GM21619 (cell line): Measurements from ENCODE around the gene TBX15.

Experiments used
- ATAC-seq: cut with Tn5 transposase; IDR thresholded peaks from one replicate; pipeline ENCODE4 v1.9.1; 2021; ENCODE audit not compliant: unreplicated experiment

TBX15 gene

DNA sequence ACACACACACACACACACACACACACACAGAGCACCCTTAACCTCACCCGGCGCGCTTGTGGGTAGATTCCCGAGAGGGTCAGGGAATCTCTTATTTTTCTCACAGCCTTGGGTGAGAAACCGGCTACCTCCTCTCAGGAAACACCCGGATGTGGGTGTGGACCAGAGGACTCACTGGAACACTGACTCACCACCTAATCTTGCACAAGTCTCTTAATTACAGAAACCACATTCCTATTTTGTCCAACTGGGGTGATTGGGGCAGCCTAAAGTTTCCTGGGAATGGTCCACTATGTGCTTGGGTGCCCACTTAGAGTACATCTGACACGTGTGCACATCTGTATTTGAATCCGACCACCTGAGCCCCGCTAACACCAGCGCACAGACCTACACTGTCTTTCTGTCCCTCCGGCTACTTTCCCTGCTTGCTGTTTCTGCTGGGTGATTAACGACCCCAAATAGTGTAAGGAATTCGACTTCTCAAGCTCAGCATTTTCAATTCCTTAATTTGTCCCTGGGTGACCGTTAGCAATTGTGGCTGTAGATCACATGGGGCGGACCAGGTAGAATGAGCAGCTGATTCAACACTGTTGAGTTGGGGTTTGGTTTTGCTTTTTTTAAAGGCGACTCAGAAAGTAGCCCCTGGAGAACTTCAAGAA is 14.0 kb upstream of the TBX15 start:
- ATAC-seq = no peak

DNA sequence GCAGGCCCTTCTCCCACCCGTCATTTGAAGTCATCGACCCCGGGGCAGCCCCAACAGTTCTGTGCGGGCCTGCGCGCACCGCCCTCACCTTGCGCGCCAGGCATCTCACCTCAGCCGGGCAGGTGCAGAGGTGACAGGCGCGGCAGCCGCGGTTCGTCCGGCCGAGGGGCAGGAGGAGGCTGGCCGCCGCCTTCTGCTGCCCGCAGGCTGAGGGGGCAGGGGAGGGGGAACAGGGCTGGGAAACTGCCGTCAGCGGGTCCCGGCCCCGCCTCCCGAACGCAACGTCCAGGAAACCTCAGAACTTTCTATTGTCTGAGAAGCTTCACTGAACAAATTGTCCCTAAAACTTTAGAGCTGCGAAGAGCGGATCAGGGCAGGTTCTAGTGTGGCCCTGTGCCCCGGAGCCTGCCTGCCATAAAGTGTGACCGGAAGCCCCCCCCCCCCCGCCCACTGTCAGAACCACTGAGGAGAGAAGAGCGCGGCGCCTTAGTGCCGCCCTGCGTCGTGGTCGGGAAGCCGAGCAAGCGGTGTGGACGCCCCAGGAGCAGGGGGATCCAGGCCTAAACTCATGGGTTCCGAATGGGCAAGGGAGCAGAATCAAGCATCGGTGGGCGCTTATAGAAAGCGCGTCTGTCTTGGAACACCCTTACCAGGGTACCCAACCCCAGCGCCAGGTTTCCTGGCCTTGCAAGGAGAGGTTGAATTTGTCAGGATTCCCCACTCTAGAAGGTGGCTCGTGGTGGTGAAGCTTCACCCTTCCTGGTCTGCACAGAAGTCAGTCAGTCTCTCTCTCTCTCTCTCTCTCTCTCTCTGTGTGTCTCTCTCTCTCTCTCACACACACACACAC is 13.3 kb upstream of the TBX15 start:
- ATAC-seq = no peak

DNA sequence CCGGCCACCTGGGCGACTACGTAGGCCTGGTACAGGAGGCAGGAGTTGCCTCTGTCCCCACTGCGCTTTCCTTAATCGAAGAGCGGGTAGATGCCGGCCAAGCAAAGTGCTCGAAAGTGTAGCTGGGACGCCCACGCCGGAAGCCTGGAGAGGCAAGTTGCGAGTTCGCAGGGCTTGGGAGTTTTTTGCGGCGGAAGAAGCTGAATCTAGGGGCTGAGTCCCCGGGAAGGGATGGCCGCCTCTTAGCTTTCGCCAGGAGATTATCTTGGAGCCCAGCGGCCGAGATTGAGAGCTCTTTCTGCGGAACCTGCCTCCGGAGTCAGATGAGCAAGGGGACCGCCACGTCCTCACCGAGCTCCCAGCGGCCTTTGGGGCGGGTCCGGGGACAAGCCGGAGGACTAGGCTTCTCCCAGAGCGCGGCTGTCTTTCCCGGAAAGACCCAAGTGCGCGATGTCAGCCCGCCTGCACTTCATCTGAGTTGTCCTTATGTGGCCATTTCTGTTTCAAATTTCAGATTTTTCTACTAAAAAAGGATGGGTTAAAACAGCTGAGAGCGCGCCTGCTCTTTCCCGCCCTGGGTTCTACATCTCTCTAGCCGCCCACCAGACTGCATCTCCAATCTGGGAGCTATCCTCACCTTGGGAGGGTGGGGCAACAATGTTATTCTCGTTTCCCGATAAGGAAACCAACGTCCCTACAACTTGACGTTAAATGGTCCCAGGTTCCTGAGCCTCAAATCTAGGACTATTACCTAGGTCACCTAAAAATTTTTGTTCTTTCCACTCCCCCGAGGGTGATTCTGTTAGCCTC is 12.4 kb upstream of the TBX15 start:
- ATAC-seq = no peak

DNA sequence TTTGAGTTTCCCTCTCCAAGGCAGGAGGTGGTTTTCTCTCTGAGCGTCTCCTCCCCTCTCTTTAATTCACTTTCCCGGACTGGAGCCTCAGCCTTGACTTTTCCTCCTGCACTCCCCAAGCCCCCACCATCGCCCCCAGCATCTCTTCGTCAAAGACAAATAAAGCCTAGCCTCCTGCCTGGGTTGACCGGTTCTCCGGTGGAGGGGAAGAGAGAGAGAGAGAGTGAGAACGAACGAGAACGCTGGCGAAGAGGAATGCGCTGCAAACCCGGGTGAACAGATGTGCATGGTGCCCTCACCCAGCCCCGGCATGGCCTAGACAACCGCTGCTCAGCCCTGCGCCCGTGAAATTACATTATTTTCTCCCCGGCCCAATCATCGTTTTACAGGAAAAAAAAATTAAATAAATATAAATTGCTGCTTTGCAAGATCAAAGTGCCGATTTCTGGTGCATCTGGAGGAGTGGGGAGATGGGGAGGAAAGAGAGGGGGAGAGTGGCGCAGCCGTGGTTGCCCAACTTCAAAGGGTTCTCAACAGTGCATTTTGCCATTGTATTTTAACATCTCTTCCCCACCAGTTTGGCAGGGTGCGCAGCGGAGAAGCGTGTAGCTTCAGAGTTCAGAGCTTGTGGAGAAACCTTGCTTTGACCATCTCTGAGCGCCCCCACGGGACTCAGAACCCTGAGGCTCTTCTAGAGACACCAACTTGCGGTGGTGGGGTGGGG is 11.4 kb upstream of the TBX15 start:
- no peak for ATAC-seq

DNA sequence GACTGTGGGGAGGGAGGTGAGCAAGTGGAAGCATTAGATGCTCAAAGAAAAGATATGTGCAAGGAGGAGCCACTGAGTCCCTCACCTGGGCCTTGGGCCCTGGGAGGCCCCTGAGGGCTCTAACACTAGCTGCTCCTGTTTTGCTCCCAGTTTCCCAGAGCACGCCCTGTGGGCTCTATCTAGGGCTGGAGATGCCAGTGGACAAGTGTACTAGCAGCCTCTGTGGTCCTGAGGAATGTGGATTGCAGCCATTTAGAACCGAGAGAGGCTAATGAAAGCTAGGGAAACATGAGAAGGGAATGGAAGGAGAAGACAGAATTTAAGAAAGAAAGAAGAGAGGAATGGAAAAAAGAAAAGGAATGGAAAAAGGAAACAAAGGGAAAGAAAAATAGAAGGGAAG is 10.0 kb upstream of the TBX15 start:
- ATAC-seq = no peak

DNA sequence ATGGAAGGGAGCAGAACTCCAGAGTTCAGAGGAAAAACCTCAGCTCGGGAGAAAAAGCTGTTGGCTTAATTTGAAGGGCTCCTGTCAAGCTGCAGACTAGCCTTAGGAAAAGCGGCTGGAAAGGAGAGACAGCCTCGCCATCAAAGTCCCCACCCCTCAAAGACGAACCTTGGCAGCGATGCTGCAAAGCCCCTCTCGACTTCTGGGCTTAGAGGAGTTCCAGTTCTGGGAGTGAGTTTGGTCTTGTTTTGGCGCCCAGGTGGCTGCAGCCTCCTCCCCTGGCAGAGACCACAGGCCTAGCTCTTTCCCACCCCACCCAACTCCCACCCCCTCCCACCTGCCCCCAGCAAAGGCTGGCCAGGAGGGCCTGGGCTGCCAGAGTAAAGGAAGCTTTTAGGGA is 9.1 kb upstream of the TBX15 start:
- no peak for ATAC-seq

DNA sequence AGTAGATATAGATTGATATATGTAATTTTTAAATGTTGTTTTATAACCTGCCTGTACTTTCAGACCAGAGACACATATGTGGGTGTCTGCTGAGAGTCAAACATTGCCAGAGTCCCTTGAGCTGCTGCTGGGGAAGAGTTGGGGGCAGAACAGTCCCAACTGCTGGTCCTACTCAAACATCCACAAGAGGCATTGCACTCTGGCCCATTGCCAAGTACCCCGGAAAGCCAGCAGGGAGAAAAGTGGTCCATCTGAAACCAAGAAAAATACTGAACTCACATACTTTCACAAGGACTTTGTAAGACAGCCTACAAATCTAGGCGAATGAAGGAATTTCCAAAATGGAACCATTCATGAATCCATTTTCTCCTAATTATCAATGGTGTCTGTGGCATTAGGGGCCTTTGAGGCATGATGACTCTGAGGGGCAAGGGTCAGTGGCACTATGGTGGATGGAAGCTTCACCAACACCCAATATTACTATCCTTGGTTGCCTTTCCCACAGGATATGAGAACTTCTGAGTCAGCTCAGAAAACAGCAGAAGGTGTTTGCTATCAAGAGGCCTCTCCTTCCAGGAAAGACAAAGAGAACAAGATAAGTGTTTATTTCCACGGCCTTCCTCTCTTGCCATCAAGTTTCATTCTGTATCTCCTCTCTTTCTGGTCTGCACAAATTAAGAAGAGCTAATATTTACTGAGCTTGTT is 7.3 kb upstream of the TBX15 start:
- no peak for ATAC-seq

DNA sequence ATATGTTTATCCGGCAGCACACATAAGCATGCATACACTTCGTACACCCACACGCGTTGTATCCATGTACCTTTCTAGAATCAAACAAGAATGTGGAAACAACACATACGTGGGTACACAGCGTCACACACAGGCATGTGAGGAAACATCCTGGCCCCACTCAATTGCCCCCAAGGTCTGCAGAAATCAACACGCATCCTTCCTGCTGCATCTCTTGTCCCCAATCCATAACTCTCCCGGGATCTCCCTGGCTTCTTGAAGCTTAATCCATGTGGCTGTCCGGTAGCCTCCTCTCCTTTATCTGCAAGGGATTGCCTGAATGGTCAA is 5.5 kb upstream of the TBX15 start:
- ATAC-seq = no peak

DNA sequence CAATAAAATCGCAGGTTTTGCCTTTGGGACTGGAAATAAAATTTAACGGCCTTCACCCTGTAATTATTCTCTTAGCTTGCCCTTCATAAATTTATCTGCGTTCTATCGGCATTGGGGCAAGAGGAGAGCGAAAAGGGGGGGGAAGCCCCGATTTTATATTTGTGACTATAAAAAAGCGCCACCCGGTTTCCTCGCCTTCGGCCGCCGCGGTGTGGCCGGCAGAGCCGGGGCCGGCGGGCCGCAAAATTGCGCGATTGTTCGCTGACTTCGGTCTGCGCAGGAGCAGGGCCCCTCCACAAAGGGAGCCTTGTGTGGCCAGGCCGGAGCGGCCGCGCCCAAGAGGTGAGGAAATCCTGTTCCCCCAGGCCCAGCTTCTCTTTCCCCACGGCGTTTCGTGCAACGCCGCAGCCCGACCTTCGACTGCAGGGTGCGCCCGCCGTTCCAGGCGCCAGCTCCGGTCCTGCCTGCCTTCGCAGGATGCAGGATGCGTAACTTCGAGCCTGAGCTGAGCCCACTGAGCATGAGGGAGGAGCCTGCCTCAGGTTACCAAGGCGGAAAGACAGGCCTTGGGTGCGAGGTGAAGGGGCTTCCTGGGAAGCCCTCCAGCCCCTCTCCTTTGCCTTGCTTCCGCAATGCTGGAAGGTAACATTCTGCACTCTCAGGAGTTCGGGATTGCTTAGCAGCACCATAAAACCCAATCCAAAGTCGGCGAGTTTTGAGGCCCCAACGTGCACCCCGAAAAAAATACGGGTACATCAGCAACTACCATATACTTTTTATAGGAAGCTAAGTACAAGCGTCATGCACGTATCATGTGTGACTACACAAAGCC is 4.9 kb upstream of the TBX15 start:
- ATAC-seq = no peak

DNA sequence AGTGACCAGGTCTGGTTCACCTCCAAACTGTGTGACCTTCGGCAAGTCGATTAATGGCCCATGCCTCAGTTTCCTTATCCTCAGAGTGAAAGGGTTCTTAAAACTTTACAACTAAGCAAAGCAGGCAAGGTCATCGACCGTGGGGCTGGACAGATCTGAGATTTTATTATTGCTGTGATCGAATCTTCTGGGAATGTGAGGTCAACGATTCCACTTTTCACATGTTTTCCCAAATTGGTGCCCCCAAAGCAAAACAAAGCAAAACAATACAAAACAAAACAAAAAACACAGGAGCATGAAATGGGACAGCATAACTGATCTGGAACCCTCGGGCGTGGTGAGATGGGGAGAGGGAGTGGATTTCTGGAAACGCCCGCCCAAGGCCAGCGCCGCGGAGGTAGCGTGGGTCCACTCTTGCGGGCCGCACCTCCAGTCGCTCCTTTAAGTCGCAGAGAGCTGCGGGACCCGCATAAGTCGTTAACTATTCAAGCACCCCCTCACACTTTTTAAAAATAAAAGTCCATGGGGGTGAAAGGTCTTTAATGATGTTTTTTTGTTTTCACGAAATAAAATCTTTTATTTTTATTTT is 4.2 kb upstream of the TBX15 start:
- ATAC-seq = no peak

DNA sequence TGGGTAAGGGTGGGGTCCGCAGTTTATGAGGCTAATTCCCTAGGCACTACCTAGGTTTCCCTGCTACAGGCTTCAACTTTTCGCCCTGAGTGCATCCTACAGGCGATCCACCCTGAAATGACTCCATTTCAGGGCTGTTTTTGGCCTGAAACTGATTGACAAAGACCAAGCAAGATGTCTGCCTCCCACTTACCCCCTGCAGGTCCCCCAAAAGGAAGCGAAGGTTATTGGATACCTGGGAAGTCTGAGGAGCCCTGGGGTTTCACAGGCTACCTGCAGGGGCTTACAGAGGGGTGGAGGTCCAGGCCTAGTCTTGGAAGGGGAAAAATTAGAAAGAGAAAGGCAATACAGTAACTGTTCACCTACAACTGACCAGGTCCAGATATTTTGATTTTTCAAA is 3.3 kb upstream of the TBX15 start:
- ATAC-seq = no peak

DNA sequence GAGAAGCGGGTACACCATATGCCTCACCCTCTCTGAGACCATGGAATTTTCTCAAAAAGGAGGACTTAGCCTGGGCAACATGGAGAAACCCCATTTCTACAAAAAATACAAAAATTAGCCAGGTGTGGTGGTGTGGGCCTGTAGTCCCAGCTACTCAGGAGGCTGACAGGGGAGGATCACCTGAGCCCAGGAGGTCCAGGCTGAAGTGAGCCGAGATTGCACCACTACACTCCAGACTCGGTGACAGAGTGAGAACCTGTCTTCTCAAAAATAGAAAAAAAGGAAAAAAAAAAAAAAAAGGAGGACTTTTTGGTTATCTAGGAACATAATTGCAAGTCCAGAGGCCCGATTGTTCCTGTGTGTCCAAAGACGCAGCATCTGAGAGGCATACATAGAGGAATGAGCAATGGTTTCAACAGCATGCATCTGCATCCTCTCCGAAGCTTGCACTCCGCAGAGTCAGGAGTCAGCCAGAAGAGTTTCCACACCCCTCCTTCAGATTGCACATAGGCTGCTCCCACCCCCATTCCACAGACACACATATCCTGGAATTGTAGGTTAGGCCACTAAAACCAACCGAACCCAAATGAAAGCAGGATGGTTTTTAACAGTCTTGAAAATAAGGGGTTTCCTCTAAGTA is 2.5 kb upstream of the TBX15 start:
- no peak for ATAC-seq

DNA sequence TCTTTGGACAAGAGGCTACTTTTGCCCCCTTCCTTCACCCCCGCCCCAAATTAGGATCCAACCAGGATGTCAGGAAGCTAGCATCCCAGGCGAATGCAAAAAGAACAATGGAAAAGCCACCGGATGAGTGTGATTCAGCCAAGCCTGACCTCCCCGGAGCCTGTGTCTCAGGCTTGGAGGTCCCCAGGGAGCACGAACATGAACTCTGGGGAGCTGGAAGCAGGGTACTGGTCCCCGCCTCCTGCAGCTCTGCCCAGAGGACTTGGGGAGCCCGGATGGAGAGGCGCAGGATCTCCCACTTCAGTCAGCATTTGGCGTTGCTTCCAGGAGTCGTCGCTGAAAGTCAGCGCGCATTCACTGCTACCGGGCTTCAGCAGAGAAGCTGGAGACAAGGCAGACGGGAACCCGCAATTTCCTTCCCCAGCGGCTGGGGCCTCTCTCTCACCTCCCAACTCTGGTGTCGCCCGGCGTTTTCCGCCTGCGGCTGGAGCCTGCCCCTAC is 1.8 kb upstream of the TBX15 start:
- no peak for ATAC-seq

DNA sequence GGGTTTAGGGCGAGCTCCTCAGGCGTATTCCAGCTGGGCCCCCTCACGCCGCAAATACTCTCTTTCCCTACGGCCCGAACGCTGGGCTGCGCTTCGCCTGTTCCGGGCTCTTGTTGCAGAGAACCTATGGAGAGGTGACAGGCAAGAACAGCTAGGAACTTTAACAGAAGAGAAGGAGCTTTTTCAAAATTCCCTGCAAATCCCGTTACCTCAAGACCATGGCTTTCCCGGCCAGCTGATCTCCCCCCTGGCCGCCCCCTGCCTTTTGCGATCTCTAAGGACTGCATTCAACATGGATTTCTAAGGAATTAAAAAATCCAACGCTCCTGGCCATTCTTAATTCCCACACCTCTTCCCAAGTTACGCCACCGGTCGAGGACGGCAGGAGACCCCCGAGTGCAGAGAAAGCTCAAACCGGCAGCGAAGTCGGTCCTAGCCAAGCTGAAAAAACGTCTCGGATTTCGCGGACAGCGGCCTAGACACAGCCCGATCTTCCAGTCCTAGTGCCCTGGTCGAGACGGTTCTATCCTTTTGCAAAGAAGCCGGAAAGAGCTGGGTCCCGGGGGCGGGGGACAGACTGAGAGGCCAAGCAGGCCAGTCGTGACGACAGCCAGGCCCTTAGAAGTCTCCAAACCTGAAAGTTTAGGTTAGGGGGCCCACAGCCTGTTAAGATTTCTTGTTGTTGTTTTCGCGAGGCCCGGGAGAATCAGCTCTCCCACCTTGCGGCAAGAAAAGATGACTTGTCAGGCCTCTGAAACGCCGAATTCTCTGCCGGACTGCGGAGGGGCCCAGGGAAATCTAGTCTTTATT is 1.1 kb upstream of the TBX15 start:
- no peak for ATAC-seq

DNA sequence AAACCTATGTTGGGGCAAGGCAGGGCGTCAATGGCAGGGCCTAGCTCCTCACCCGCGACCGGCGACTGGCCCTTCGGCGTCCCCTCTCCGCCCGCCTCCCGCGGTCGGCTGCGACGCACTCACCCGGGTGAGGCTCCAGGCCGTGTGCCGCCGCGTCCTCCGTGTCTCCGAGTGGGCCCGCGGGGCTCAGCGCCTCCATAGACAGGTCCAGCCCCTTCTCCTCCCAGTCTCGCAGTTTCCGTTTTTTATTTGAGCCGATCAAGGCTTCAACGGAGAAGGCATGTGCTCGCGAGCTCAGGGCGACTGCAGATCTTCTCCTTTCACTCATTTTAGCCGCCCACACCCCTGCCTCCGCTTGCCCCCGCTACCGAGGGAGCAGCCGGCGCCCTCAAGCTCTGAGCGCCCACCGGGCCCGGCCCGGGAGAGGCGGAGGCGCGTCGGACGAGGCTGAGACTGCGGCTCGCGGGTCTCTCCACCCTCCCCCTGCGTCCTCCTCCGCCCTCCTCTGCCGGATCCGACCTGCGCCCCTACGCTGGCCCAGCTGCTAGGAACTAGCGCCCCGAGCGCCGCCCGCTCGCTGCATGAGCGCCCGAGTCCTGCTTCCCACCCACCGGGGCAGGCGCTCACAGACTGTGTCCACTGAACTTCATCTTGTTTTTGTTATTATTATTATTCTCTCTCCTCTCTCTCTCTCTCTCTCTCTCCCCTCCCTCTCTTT is 516 bp downstream of the TBX15 start:
- no peak for ATAC-seq

DNA sequence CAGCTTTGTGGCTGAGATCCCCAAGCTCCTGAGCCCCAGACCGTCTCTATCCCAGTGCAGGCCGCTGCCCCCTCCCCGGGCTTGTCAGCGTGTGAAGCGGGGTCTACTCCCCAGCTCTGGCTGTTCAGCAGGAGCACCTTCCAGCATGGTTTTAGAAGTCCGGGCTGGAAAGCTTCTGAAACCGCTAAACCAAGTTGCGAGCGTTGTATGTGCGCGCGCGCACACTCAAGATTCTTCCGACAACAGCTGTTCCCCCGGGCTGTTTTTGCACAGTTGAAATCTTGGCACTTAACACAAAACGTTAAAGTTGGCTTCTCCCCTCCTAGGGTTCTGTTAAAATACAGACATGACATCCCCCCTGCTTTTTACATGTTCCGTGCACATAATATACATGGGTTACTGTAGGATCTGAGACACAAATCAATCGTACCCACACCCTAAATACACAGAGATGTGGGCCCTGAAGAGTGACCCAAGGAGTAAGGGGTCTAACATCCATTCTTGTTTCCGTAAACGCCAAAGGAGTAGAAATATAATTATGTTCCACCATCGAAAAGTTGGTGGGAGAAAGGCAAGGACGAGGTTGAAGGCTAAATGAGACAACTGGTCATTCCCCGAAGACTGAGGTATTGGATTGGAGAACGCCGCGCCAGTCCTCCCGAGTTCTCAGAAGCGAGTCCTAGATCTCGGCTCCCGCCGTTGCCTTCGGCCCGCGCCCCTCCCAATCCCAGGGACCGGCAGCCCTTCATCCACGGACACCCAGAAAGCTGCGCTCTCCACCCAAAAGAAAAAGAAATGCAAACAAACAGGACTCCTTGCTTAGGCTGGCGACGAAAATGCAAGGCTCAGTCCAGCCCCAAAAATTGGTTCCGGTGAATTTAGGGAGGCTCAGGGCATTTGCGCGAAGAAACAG is 1.3 kb downstream of the TBX15 start:
- ATAC-seq = no peak
